ENCODE results near the gene PRDM15. TPM values are rescaled to one million over a fixed set of nuclear protein-coding genes. Genes with fewer than 3 reads are reported as not detected.

PRDM15 gene
- total RNA-seq, 1 donor from 2014 or later, result 12.0 TPM

GRCh38 chr21:41837756-41838297, 41.3 kb downstream of the PRDM15 start:
- DNase-seq (ENCODE audit: low read depth, low spot score), result no peak
- TF ChIP-seq CTCF (conservative IDR thresholded peaks at IDR 0.05), result no peak
- H3K36me3 Mint-ChIP-seq (ENCODE audit: low read depth), result peaks cover 22% of the 10 kb centered on the region
- no peak overlapping the region for H3K27ac Mint-ChIP-seq (ENCODE audit: unreplicated experiment)
- H3K27me3 Mint-ChIP-seq (ENCODE audit: low read depth), result no peaks in the 10 kb centered on the region
- no peak overlapping the region for H3K4me3 Mint-ChIP-seq
- H3K9me3 Mint-ChIP-seq, result peaks cover 9% of the 10 kb centered on the region
- no peaks in the 10 kb centered on the region for H3K4me1 Mint-ChIP-seq

DNA sequence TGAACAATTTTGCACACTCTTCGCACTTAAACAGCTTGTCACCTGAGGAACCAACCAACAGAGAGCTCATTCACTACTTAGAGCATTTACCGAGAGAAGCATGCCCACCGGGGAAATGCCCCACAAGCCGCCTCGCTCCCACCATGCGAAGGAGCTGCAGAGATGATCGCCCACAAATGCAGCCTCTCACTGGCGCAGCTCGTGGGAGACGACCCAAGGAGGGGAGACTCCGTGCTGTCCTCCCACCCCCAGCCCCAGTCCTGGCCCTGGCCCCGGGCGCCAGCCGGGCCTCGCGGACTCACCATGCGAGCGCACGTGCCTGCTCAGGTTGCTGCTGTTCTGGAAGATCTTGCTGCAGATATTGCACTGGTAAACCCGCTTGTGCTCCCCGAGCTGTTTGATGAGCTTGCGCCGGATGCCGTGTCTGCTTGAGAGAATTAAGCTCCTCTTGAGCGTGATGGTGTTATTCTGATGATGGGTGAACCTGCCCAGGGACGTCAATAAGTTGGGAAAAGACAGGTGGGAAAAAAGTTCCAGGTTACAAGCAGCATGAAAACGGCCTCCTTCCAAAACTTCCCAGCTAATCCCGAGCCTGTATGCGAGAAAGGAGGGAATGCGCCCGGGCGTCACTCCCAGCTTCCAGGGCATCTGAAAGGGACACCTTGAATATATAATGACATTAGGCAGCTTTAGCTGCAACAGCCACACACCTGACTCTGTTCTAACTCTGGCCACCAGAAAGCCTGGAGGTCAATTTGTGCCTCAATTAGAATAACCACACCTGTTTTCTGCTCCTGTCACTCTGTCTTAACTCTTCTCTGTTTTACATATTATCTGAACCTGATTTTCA, 42.8 kb downstream of the PRDM15 start:
- Mint-ChIP-seq H3K9me3 (peaks cover 9% of the 10 kb centered on the region), H3K27ac (ENCODE audit: unreplicated experiment) (no peak overlapping the region), H3K27me3 (ENCODE audit: low read depth) (no peaks in the 10 kb centered on the region), H3K4me3 (no peak overlapping the region), H3K4me1 (no peaks in the 10 kb centered on the region), H3K36me3 (ENCODE audit: low read depth) (peaks cover 19% of the 10 kb centered on the region)
- DNase-seq (ENCODE audit: low read depth, low spot score), result no peak
- TF ChIP-seq CTCF (conservative IDR thresholded peaks at IDR 0.05), result no peak

DNA sequence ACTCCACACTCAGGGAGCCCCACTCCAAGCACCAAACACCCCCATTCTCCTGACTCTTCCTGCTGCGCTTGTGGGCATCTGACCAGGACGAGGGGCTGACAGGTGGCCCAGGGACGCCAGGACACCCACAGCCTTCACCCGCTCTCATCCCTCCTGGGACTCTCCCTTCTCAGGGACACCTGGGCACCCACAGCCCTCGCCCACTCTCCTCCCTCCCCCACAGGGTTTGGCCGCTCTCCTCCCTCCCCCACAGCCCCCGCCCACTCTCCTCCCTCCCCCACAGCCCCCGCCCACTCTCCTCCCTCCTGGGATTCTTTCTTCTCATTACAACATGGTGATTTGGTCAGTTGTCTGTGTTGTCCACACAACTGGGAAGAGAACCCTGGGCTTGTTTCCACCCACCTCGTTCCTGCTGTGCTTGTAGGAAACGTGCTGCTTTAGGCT, 43.4 kb downstream of the PRDM15 start:
- no peak for DNase-seq (ENCODE audit: low read depth, low spot score)
- TF ChIP-seq CTCF (conservative IDR thresholded peaks at IDR 0.05), result no peak
- no peak overlapping the region for H3K27ac Mint-ChIP-seq (ENCODE audit: unreplicated experiment)
- H3K9me3 Mint-ChIP-seq, result peaks cover 3% of the 10 kb centered on the region
- no peaks in the 10 kb centered on the region for H3K4me1 Mint-ChIP-seq
- H3K27me3 Mint-ChIP-seq (ENCODE audit: low read depth), result no peaks in the 10 kb centered on the region
- no peak overlapping the region for H3K4me3 Mint-ChIP-seq
- H3K36me3 Mint-ChIP-seq (ENCODE audit: low read depth), result peaks cover 12% of the 10 kb centered on the region

DNA sequence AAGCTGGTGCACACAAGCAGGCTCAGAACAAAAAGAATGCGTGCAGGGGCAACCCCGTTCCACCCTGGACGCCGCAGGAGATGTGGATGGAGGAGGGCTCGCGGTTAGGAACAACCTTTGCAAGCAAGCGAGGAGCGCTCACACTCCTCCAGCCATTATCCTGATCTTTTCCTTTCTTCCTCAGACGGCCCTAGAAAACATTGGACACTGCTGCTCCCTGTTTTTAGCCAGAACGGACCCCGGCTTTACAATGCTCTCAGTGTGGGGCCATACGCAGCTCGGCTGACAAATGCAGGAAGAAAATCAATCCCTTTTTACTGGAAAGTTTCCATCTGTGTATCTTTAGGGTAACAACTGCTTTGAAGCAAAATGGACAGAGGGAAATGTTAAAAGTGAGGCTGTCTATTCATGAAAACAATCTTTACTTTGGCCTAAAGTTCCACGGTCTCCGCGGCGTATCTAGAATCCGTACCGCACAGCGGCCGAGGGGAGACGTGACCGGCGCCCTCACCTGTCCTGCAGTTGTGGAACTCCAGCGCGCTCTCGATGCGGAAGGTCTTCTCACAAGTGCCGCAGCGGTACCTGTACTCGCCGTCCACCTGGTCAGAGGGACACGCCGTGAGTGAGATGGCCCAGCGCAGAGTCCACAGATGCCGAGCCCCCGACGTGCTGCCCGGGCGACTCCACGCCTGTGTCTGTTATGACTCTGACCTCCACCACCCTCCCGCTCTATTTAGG, 44.0 kb downstream of the PRDM15 start:
- no peak overlapping the region for H3K4me3 Mint-ChIP-seq
- no peaks in the 10 kb centered on the region for H3K9me3 Mint-ChIP-seq
- DNase-seq (ENCODE audit: low read depth, low spot score), result no peak
- TF ChIP-seq CTCF (conservative IDR thresholded peaks at IDR 0.05), result no peak
- no peaks in the 10 kb centered on the region for H3K27me3 Mint-ChIP-seq (ENCODE audit: low read depth)
- no peak overlapping the region for H3K27ac Mint-ChIP-seq (ENCODE audit: unreplicated experiment)
- peaks cover 9% of the 10 kb centered on the region for H3K36me3 Mint-ChIP-seq (ENCODE audit: low read depth)
- H3K4me1 Mint-ChIP-seq, result no peaks in the 10 kb centered on the region

DNA sequence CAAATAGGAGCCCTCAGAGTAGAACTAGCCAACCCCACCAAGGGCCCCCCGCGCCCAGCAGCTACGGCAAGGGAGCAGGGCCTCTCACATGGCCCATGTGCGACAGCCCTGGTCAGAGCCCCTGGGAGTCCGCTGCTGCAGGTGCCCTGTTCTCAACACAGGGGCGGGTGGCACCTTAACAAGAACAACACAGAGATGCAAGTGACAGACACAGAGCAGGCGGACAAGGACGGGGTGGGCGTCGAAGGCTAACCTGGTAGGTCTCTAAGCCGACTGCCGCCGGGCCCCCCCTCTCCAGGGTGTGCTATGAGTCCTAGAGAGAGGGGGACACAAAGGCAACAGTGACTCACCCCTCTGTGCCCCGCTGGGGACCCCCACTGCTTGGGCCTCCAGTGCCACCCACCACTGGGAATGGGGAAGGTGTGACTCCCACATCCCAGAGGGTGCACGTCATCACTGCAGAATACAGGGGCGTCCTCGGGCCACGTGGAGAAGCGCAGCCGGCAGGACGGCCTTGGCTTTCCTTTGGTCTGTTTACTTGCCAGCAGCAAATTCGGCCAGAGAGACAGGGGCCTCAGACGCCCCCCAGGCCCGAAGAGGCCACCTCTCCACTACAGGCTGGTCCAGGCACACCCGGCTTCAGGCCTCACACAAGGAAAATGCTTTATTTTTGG, 44.8 kb downstream of the PRDM15 start:
- Mint-ChIP-seq H3K27ac (ENCODE audit: unreplicated experiment) (no peak overlapping the region), H3K4me3 (no peak overlapping the region), H3K36me3 (ENCODE audit: low read depth) (peaks cover 6% of the 10 kb centered on the region), H3K4me1 (no peaks in the 10 kb centered on the region), H3K27me3 (ENCODE audit: low read depth) (no peaks in the 10 kb centered on the region), H3K9me3 (no peaks in the 10 kb centered on the region)
- DNase-seq (ENCODE audit: low read depth, low spot score), result no peak
- TF ChIP-seq CTCF (conservative IDR thresholded peaks at IDR 0.05), result no peak
